ENCODE results near the gene FAM3A.

GRCh38 chrX:154540897-154541535 lies 25.0 kb upstream of the FAM3A start:
- no peak for TF ChIP-seq EZH2 (IDR thresholded peaks at IDR 0.05; ENCODE audit: borderline replicate concordance, low read length)
- TF ChIP-seq, protein P1, sequence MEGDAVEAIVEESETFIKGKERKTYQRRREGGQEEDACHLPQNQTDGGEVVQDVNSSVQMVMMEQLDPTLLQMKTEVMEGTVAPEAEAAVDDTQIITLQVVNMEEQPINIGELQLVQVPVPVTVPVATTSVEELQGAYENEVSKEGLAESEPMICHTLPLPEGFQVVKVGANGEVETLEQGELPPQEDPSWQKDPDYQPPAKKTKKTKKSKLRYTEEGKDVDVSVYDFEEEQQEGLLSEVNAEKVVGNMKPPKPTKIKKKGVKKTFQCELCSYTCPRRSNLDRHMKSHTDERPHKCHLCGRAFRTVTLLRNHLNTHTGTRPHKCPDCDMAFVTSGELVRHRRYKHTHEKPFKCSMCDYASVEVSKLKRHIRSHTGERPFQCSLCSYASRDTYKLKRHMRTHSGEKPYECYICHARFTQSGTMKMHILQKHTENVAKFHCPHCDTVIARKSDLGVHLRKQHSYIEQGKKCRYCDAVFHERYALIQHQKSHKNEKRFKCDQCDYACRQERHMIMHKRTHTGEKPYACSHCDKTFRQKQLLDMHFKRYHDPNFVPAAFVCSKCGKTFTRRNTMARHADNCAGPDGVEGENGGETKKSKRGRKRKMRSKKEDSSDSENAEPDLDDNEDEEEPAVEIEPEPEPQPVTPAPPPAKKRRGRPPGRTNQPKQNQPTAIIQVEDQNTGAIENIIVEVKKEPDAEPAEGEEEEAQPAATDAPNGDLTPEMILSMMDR (IDR thresholded peaks at IDR 0.05; ENCODE audit: low read length) = no peak

Measured in OCI-LY1 (cell line).